GM21390 (cell line): ENCODE data around the gene CLCN5.
"Not testable (repeated sequence)": the region's sequence is repeated elsewhere in the genome, so short reads cannot be mapped to it uniquely, and the experiment has no call there.

ENCODE experiments used
- ATAC-seq: cut with Tn5 transposase; IDR thresholded peaks from one replicate; pipeline ENCODE4 v1.9.1; 2021; ENCODE audit not compliant: unreplicated experiment

CLCN5 gene

GRCh38 chrX:49995107-49995731 is 72.8 kb downstream of the CLCN5 start:
- ATAC-seq: no peak

GRCh38 chrX:49995795-49996455 is 73.5 kb downstream of the CLCN5 start:
- no peak for ATAC-seq

- no peak for ATAC-seq
Measured at GRCh38 chrX:49996474-49996873, 74.1 kb downstream of the CLCN5 start.

GRCh38 chrX:49999087-49999486 is 76.7 kb downstream of the CLCN5 start:
- no peak for ATAC-seq

- ATAC-seq: no peak
Measured at GRCh38 chrX:50000937-50001542, 78.6 kb downstream of the CLCN5 start.

DNA sequence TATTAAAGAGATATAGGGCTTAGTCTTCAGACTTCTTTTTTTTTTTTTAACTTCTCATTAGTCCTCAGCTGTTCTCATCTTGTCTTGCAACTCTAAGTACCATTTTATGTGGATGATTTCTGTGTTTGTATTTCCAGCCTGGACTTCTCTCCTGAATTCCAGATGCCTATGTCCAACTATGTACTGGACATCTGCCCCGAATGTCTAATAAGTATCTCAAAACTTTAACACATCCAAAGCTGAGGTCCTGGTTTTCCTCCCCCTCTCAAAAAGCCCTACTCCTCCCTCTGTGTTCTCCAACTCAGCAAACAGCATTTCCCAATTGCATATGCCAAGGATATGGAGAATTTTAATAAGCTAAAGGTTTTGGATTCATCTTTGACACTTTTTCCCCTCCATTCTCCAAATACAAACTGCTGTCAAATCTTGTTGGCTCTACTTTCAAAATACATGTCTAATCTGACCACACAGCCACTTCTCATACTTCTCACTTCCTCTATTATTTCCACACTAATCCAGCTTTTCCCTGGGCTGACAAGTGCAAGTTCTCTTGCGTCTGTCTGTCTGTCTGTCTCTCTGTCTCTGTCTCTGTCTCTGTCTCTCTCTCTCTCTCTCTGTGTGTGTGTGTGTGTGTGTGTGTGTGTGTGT is 79.8 kb downstream of the CLCN5 start:
- peak; percentile 73 for ATAC-seq

- ATAC-seq: no peak
Measured at GRCh38 chrX:50003467-50003866, 81.1 kb downstream of the CLCN5 start.

- no peak for ATAC-seq
Measured at GRCh38 chrX:50003927-50004326, 81.5 kb downstream of the CLCN5 start.

GRCh38 chrX:50025591-50025990 is 103.2 kb downstream of the CLCN5 start:
- not testable (repeated sequence) for ATAC-seq

DNA sequence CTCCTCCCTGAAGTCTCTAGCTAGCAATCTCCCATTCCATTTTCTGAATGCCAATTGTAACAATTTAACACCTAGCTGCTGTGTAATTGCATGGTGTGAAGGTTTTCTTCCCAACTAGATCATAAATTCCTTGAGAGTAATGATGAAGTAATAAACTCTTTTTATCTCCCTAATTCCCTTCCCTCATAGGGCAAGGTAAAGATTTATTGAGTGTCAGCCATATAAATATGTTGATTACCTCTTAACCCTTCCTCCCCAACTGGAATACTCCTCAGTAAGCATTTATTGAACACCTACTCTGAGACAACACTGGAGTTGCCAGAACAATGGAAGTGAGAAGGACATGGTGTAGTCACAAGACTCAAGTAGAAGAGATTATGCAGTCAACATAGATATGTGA is 112.7 kb downstream of the CLCN5 start:
- no peak for ATAC-seq

DNA sequence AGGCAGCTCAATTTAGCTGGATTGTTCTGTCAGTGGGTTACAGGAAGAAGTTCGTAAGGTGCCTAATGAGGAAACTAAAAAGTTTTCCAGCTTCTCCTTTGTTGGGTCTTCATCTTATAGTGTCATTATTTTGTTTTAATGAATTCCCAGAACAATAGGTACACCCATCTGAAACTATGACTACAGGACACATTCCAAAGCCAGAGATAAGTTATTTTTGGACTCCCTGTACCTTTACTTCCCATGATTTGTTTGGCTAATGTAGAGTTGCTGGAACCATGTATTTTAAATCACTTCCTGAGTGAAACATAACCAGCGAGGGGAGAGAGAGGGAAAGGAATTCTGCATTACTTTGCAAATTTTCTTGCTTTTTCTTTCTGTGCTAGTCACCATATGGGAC is 114.0 kb downstream of the CLCN5 start:
- no peak for ATAC-seq

- ATAC-seq: no peak
Measured at GRCh38 chrX:50045823-50046222, 123.4 kb downstream of the CLCN5 start.

DNA sequence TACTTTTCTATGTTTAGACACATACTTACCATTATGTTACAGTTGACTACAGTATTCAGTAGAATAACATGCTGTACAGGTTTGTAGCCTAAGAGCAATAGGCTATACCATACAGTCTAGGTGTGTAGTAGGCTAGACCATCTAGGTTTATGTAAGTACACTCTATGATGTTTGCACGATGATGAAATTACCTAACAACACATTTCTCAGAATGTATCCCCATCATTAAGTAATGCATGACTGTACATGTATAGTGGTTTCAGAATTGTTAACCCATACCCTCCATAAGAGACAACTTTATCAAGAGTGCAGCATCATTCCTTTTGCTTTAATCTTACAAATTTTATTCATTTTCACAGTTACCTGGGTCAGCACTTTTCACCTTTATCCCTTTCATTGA is 126.8 kb downstream of the CLCN5 start:
- no peak for ATAC-seq

- no peak for ATAC-seq
Measured at GRCh38 chrX:50054147-50054546, 131.8 kb downstream of the CLCN5 start.

DNA sequence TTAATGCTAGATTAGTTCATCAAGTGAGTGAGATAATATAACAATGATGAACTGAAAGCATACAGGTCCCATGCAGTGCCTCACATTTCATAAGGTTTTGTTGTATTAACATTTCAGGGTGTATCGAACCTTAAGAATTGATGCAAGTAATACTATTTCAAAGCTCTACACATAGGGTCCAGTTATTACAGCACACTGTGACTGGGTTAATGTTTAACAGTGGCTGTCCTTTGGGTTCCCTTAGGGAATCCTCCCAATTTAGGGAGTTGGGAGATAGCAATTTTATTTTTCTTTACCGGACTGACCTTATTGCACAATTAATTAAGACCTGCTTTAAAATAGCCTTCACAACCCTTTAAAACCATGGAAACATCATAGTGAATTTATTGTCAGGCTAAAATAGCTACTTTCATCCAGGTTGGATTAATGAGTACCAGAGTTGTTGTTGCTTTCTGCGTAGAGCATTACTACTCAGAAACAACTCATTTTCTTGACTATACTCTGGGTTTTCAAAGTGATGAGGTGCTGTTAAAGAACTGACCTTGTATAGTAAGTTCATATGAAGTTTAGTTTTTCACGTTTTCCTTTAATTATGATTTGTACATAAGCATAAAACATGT is 144.0 kb downstream of the CLCN5 start:
- ATAC-seq: no peak

- no peak for ATAC-seq
Measured at GRCh38 chrX:50067435-50068284, 145.3 kb downstream of the CLCN5 start.

GRCh38 chrX:50068285-50068563 is 145.8 kb downstream of the CLCN5 start:
- no peak for ATAC-seq

DNA sequence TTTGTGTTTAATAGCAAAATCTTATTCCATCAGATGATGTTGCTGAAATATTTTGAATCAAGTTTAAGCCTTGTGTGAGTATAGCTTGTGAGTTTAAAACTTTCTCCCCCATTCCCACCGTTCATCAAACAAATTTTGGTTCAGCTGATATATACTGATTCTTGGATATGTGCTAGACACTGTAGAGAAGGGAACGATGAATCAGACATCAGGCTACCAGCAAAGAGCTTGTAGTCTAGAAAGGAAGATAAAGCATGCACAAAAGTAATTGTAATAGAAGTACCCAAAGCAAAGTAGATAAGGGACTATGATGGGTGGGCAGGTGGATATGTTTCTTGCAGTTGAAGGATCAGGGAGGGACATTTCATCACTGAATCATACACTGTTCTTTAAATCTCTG is 146.5 kb downstream of the CLCN5 start:
- no peak for ATAC-seq

DNA sequence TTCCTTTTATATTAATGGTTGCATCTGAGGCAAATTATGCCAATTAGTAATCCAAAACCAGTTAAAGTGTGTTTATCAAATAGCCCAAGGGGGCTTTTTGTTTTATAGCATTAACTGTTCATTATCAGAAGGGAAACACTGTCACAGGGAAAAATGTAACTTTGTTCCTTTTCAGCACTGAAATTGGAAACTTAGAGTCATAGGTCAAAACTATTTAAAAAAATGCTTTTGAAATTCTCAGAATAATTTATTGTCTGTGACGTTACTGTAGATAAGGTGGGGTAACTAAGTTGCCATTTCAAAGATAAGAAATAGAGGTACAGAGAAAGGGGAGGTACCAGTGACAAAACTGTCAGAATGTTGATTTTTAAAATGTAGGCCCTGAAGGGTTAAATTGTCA is 149.1 kb downstream of the CLCN5 start:
- no peak for ATAC-seq

DNA sequence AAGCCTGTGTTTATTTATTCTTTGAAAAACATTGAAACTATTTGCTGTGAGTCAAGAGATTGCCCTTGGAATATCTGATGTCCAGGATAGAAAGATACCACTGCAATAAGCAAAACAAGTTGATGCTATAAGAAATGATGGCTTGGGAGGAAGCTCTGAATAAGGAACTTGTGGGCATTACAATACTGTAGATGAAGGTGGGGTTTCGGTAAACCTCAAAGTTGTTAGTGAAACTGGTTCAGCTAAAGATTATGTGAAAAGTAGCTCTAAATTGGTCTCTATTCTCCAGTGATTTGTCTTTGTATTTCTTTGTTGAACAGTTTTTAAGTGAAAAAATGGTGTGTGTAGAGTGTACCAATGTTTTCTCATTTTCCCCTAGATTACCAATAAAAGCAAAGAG is 149.7 kb downstream of the CLCN5 start:
- ATAC-seq: no peak

- ATAC-seq: no peak
Measured at GRCh38 chrX:50073601-50074000, 151.2 kb downstream of the CLCN5 start.
